Loucy (cell line): ENCODE data around the gene YTHDC2.

ENCODE experiments used
- CTCF ChIP-seq: fragments of 200-600 bp; sonication (generic); conservative IDR thresholded peaks from 2 replicates; pipeline ENCODE4 v1.5.1; 2014; ENCODE audit warnings: mild to moderate bottlenecking, antibody characterized with exemption, low read length
- EZH2phosphoT487 ChIP-seq: fragments of 200-600 bp; IDR thresholded peaks from 2 replicates; pipeline ENCODE4 v1.6.1; 2018; ENCODE audit warnings: antibody characterized with exemption, mild to moderate bottlenecking, moderate library complexity, borderline replicate concordance

GRCh38 chr5:113562828-113563400 lies 49.4 kb downstream of the YTHDC2 start:
- TF ChIP-seq CTCF: no peak
- no peak for TF ChIP-seq EZH2phosphoT487
